Retinal pigment epithelial cell (primary cell): ENCODE results near the gene RFPL1.
A peak's percentile ranks its signal among the peaks of the same experiment; 100 is the strongest.

Experiments used
- DNase-seq: peaks from one replicate; pipeline ENCODE4 v3.0.0-alpha.2; 2010; ENCODE audit warnings: low read depth
- H3K4me3 ChIP-seq: 2 replicates; pipeline ENCODE4 v1.5.1; 2011; ENCODE audit warnings: mild to moderate bottlenecking, low read length, control low read depth, moderate library complexity
- CTCF ChIP-seq: conservative IDR thresholded peaks from 2 replicates; pipeline ENCODE4 v1.5.1; 2011; ENCODE audit warnings: low read depth, low read length, control low read depth, inconsistent platforms

The RFPL1 gene

DNA sequence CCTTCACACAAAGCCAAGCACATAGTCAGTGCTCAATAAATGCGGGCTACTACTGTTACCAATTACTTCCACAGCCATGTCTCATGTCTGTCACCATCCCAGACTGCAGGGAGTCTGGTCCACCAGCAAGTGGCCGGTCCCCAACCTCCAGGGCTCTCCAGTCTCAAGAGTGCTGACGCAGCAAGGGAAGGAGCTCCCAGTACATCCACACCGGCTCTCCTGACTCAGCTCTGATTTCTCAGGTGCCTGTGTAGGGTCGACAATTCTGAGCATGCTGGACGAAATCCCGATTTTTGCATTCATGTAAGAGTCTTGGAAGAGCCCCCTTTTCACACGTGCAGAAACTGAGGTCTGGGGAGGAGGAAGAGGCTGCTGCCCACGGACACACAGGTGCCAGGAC is 31.4 kb downstream of the RFPL1 start:
- DNase-seq = no peak
- H3K4me3 ChIP-seq = no peak overlapping the region
- no peak for TF ChIP-seq CTCF

GRCh38 chr22:29470159-29470855 is 31.9 kb downstream of the RFPL1 start:
- no peak for DNase-seq
- H3K4me3 ChIP-seq = peak overlapping the region; percentile 41

DNA sequence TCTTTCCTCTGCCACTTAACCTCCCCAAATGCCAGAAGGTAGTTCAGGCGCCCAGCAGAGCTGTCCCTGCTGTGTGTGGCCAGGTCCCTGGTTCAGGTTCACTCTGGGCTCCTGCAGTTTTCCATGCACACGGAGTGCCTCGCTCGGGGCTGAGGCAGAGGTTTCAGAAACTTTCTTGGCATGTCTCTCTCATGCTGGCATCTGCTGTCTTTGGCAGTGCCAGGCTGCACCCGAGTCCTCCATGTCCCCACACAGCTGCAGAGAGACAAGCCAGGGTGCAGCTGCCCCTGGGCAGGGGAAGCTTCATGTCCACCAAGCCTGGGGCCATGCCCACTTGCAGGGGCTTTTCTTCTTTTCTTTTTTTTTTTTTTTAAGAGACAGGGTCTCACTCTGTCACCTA is 34.6 kb downstream of the RFPL1 start:
- no peak for DNase-seq
- TF ChIP-seq CTCF = no peak
- no peak overlapping the region for H3K4me3 ChIP-seq

More at GRCh38 chr22:29470159-29470855, 31.9 kb downstream of the RFPL1 start:
- TF ChIP-seq CTCF = peak; percentile 90

DNA sequence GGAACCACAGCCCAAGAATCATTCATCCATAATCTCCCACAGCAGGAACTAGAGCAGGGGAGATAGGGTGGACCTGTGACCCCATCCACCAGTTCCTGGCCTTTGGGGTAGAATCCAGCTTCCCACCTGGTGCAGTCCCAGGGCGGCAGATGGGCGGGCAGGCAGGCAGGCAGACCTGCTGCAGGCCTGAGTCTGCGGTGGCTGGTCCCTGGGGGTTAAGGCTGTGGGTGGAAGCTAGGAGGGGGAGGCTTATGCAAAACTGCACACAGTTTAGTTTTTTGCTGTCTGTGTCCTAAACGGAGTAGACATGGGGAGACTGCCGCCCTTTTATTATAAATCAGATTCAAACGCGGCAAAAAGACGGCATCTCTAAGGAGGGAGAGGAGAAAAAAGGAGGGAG is 37.2 kb downstream of the RFPL1 start:
- no peak overlapping the region for H3K4me3 ChIP-seq
- no peak for TF ChIP-seq CTCF
- no peak for DNase-seq

DNA sequence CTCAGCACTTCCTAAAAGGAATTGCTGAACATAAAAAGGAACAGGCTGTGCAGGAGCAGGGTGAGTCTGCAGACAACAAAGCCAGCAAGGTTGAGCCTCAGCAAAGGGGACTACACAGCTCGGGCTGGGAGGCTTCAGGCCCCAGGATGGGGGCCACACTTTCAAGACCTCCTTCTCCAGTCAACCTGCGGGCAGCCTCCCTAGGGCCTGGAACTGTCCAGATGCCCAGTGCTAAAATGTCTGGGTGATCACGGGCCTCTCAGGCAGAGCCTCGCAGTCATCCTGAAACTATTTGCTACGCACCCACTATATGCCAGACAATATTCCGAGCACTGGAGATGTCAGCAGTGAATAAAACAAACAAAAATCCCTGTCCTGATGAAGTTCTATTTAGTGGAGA is 37.7 kb downstream of the RFPL1 start:
- DNase-seq = no peak
- H3K4me3 ChIP-seq = no peak overlapping the region
- no peak for TF ChIP-seq CTCF

DNA sequence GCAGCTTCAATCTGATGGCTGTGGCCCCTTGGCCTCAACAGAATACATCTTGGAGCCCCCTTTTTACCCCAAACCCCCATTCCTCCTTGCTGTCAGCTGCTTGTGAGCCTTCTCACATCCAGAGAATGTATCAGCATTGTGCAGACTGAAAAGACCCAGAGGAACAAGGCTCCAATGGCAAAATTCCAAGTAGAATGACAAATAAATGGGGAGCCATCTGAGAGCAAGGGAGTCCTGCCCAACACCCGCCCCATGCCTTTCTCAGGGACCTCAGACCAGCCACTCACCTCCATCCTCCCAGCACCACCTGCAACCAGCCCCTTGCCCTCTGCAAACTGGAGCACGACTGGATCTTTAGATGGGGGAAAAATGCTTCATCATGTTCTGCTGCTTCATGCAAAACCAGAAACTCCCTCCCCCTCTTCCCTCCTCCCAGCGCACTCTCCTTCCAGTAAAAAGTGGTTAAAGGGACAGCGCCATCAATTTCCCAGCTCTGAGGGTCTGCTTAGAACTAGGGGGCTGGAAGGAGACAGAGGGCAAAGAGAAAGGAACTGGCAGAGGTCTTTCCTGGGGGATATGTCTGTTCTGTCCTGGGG is 39.4 kb downstream of the RFPL1 start:
- no peak for TF ChIP-seq CTCF

More for the DNA sequence above, 39.4 kb downstream of the RFPL1 start:
- no peak for DNase-seq
- no peak overlapping the region for H3K4me3 ChIP-seq
